GM12874 (cell line): ENCODE data around the gene ZNF608.

ENCODE experiments used
- CTCF ChIP-seq: IDR thresholded peaks from 2 replicates; pipeline ENCODE4 v1.5.1; 2011; ENCODE audit warnings: low read depth, mild to moderate bottlenecking, control low read depth, low read length, moderate library complexity; ENCODE audit not compliant: insufficient read depth

The ZNF608 gene

DNA sequence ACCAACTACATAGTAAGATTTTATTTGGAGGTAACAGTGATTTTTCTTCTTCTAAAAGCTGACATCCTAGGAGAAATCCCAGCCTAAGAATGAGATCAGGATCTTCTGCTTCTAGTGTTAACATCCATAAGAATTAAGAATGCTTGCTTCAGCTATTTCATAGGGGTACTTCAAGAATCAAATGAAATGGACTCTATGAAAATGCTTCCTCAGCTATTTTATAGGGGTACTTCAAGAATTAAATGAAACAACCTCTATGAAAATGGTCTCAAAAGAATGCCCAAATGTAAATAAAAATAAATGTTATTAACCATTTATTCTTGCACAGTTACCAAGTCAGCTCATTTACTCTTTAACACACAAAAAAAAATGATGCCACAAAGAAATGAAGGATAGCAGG lies 31.5 kb downstream of the ZNF608 start:
- TF ChIP-seq CTCF: no peak

- no peak for TF ChIP-seq CTCF
These were observed 32.8 kb downstream of the ZNF608 start for GRCh38 chr5:124713595-124713994.

DNA sequence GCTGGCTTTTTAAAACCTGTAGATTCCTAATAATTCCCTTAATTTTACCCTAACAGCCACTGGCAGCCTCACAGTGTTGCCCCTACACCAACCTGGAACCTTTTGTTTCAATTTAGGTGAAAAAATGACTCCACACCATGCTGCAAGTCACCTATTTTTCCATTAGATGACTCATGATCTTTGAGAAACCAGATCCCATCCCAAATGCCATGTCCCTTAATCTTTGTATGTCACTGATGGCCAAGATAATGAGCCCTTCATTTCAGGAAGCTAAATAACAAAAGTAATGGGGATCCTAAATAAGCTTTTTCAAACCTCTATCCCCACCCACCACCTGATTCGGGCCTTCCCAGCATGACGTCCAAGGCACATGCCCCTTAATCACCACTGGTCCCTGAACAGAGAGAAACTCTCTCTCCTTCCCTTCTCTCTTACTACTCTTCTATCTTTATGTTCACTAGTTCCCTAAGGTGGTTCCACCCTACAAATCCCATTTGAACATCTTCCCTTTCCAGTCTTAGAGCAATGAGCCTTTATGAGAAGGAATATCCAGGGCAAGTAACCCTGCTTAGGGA lies 33.6 kb downstream of the ZNF608 start:
- no peak for TF ChIP-seq CTCF

- no peak for TF ChIP-seq CTCF
These were observed 38.4 kb downstream of the ZNF608 start for GRCh38 chr5:124708086-124708485.

DNA sequence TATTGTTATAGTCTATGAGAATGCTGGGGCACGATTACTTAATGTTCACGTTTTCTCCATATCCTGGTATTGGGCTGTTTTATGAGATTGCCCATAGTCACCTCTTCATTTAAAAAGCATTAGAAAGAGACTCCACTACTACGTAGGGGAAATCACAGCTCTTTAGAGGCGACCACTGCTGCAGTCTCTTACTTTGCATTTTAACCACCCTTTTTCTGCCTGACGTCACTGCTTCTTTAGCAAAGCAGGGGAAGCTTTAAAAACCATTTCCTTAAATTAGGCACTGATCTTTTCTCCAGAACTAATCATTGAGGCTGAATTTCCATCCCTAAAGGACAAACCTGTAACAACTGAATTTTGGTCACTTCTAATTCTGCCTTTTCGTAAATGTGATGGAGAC lies 38.9 kb downstream of the ZNF608 start:
- no peak for TF ChIP-seq CTCF

GRCh38 chr5:124706729-124707361 lies 39.6 kb downstream of the ZNF608 start:
- TF ChIP-seq CTCF: no peak

DNA sequence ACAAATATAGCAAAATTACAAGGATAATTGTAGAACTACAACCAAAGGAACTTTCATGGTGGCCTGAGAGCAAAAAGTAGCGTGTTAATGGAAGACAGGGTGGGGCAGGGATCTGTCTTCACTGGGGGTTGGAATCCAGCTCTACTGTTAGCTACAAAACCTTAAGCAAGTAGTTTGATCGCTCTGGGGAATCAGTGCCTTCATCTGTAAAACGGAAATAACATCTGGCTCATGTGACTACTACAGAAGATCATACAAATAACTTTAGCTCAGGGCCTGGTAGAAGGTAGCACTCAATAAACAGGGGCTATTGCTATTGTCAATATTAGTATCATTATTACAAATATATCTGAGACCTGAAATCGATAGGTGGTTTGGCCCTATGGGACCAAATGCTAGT lies 40.4 kb downstream of the ZNF608 start:
- TF ChIP-seq CTCF: no peak
